HT1080 (cell line): ENCODE results near the gene PQBP1. TPM values are rescaled to one million over a fixed set of nuclear protein-coding genes. Genes with fewer than 3 reads are reported as not detected.

Experiments used
- total RNA-seq: library from RNA; depleted of rRNA; stranded (reverse); fragments of >200 nt; shearing (Covaris generic); gene quantifications from 2 replicates; pipeline ENCODE4 v1.2.3, GENCODE V29; 2014; rRNA removed

Gene PQBP1
- total RNA-seq, 1 experiment from 2014 or later: 109 TPM

Other genes starting within 250 kb of the PQBP1 start
- 0.20 and 0.47 TPM in 2 replicates for gene WAS, start 214.1 kb upstream of the PQBP1 start, total RNA-seq
- 10.1 and 11.2 TPM in 2 replicates for gene SUV39H1, start 201.2 kb upstream of the PQBP1 start, total RNA-seq
- not detected in 2 replicates for gene GLOD5, start 136.2 kb upstream of the PQBP1 start, total RNA-seq
- not detected in 2 replicates for gene GATA1, start 111.3 kb upstream of the PQBP1 start, total RNA-seq
- gene HDAC6, start 95.9 kb upstream of the PQBP1 start, total RNA-seq: 11.0 and 12.0 TPM in 2 replicates
- gene ERAS, start 71.4 kb upstream of the PQBP1 start, total RNA-seq: not detected in 2 replicates
- gene PCSK1N, start 62.3 kb upstream of the PQBP1 start, total RNA-seq: not detected in 2 replicates
- gene TIMM17B, start 162 bp upstream of the PQBP1 start, total RNA-seq: 63.0 and 65.9 TPM in 2 replicates
- gene SLC35A2, start 13.7 kb downstream of the PQBP1 start, total RNA-seq: 19.4 and 30.6 TPM in 2 replicates
- gene PIM2, start 21.1 kb downstream of the PQBP1 start, total RNA-seq: 0.03 and 0.16 TPM in 2 replicates
- 30.0 and 31.7 TPM in 2 replicates for gene OTUD5, start 59.7 kb downstream of the PQBP1 start, total RNA-seq
- gene KCND1, start 73.9 kb downstream of the PQBP1 start, total RNA-seq: 0.23 and 0.42 TPM in 2 replicates
- gene GRIPAP1, start 104.3 kb downstream of the PQBP1 start, total RNA-seq: 11.9 and 13.9 TPM in 2 replicates
- 52.6 and 65.8 TPM in 2 replicates for gene TFE3, start 145.4 kb downstream of the PQBP1 start, total RNA-seq
- 0.14 TPM in 1 of 2 replicates, not detected in the other for gene CCDC120, start 161.1 kb downstream of the PQBP1 start, total RNA-seq
- gene PRAF2, start 176.1 kb downstream of the PQBP1 start, total RNA-seq: 8.6 and 22.1 TPM in 2 replicates
- 40.7 and 45.2 TPM in 2 replicates for gene WDR45, start 182.0 kb downstream of the PQBP1 start, total RNA-seq
- 27.6 and 30.2 TPM in 2 replicates for gene GPKOW, start 225.8 kb downstream of the PQBP1 start, total RNA-seq